HepG2 (cell line): ENCODE measurements around the gene ZPR1. TPM values are rescaled to one million over a fixed set of nuclear protein-coding genes. Genes with fewer than 3 reads are reported as not detected.

Experiments used
- ATF7-NPFF ChIP-seq: sonication (generic); formaldehyde crosslinking; IDR thresholded peaks from 2 replicates; pipeline ENCODE4 v1.8.1; 2023; ENCODE audit warnings: mild to moderate bottlenecking, low read depth, missing genetic modification reagents, moderate library complexity
- MYPOP ChIP-seq: sonication (generic); formaldehyde crosslinking; IDR thresholded peaks from 2 replicates; pipeline ENCODE4 v1.8.1; 2023; ENCODE audit warnings: mild to moderate bottlenecking, moderate library complexity, missing genetic modification reagents
- NFYB ChIP-seq: sonication (generic); formaldehyde crosslinking; IDR thresholded peaks from 2 replicates; pipeline ENCODE4 v1.4.0; 2020; ENCODE audit warnings: missing genetic modification reagents
- NR1H2 ChIP-seq: sonication (generic); formaldehyde crosslinking; IDR thresholded peaks from 2 replicates; pipeline ENCODE4 v1.8.1; 2022; ENCODE audit warnings: low read depth, missing genetic modification reagents, borderline replicate concordance
- NR2C2 ChIP-seq: sonication (generic); formaldehyde crosslinking; IDR thresholded peaks from 2 replicates; pipeline ENCODE4 v1.4.0; 2020; ENCODE audit warnings: missing genetic modification reagents, mild to moderate bottlenecking, moderate library complexity, borderline replicate concordance
- PHF21A ChIP-seq: sonication (generic); formaldehyde crosslinking; IDR thresholded peaks from 2 replicates; pipeline ENCODE4 v1.5.0; 2020; ENCODE audit warnings: mild to moderate bottlenecking, missing genetic modification reagents
- PRDM15 ChIP-seq: sonication (generic); formaldehyde crosslinking; IDR thresholded peaks from 2 replicates; pipeline ENCODE4 v1.4.0; 2020; ENCODE audit warnings: missing genetic modification reagents
- RORA ChIP-seq: sonication (generic); formaldehyde crosslinking; IDR thresholded peaks from 2 replicates; pipeline ENCODE4 v1.5.0; 2020; ENCODE audit warnings: mild to moderate bottlenecking, missing genetic modification reagents, moderate library complexity
- SNAPC5 ChIP-seq: sonication (generic); formaldehyde crosslinking; IDR thresholded peaks from 2 replicates; pipeline ENCODE4 v1.8.1; 2023; ENCODE audit warnings: mild to moderate bottlenecking, missing genetic modification reagents, borderline replicate concordance
- ZFY ChIP-seq: sonication (generic); formaldehyde crosslinking; IDR thresholded peaks from 2 replicates; pipeline ENCODE4 v1.4.0; 2020; ENCODE audit warnings: missing genetic modification reagents
- ZNF142 ChIP-seq: sonication (generic); formaldehyde crosslinking; IDR thresholded peaks from 2 replicates; pipeline ENCODE4 v1.4.0; 2020; ENCODE audit warnings: missing genetic modification reagents
- ZNF607 ChIP-seq: sonication (generic); formaldehyde crosslinking; IDR thresholded peaks from 2 replicates; pipeline ENCODE4 v1.5.1; 2020; ENCODE audit warnings: missing genetic modification reagents, mild to moderate bottlenecking, borderline replicate concordance
- ZNF768 ChIP-seq: sonication (generic); formaldehyde crosslinking; IDR thresholded peaks from 2 replicates; pipeline ENCODE4 v1.4.0; 2020; ENCODE audit warnings: missing genetic modification reagents
- polyA plus RNA-seq, 8 experiments: library from polyadenylated mRNA; depleted of rRNA in 3 of 8; stranded (reverse) in 7 of 8; unstranded in 1 of 8; fragments of >200 nt; fragmentation: Illumina TruSeq in 4 of 8; extraction: Trizol in 4 of 8; gene quantifications; 2 replicates each; pipeline versions ENCODE4 v1.2.1 to v1.2.3, GENCODE V29; 2011 to 2016; ENCODE audit warnings: low read depth in 4 of 8, missing spikeins in 1 of 8, mixed read lengths in 1 of 8; ENCODE audit not compliant: insufficient read depth in 1 of 8
- total RNA-seq, 5 experiments: library from RNA; depleted of rRNA; stranded (reverse); fragments of >200 nt; fragmentation: Illumina TruSeq; extraction: Trizol; gene quantifications; 2 replicates each; pipeline ENCODE4 v1.2.3, GENCODE V29; 2016; ENCODE audit warnings: low read depth in 1 of 5
- TF ChIP-seq, protein P1 (sequence below): sonication (generic); formaldehyde crosslinking; IDR thresholded peaks from 2 replicates; pipeline ENCODE4 v1.5.0; 2020; ENCODE audit warnings: missing genetic modification reagents
- TF ChIP-seq, protein P2 (sequence below): sonication (generic); formaldehyde crosslinking; IDR thresholded peaks from 2 replicates; pipeline ENCODE4 v1.5.1; 2020; ENCODE audit warnings: missing genetic modification reagents, mild to moderate bottlenecking, borderline replicate concordance
- TF ChIP-seq, protein P3 (sequence below): sonication (generic); formaldehyde crosslinking; IDR thresholded peaks from 2 replicates; pipeline ENCODE4 v1.8.1; 2023; ENCODE audit warnings: mild to moderate bottlenecking, missing genetic modification reagents

The ZPR1 gene
- total and polyA plus RNA-seq, 2 of the 13 experiments (the other 11 are each of a cell fraction or from before 2014, with no cell fraction given): 40.0 to 79.3 TPM

GRCh38 chr11:116831790-116832349 is 44.0 kb upstream of the ZPR1 start (continued):
- TF ChIP-seq ZNF142 (CRISPR knock-in tag): no peak
- TF ChIP-seq, protein P1, sequence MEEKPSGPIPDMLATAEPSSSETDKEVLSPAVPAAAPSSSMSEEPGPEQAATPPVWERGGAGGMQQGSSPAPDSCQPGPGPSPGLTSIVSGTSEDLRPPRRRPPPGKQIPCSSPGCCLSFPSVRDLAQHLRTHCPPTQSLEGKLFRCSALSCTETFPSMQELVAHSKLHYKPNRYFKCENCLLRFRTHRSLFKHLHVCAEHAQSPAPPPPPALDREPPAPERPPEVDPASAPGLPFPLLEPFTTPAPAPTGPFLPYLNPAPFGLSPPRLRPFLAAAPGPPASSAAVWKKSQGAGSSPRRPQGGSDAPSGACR (CRISPR knock-in tag): no peak
- no peak for TF ChIP-seq ZNF768 (CRISPR knock-in tag)
- TF ChIP-seq RORA (CRISPR knock-in tag): no peak
- no peak for TF ChIP-seq SNAPC5 (CRISPR knock-in tag)
- no peak for TF ChIP-seq NR1H2
- no peak for TF ChIP-seq MYPOP (CRISPR knock-in tag)
- TF ChIP-seq PHF21A (CRISPR knock-in tag): no peak
- no peak for TF ChIP-seq ZFY (CRISPR knock-in tag)
- TF ChIP-seq PRDM15 (CRISPR knock-in tag): no peak
- TF ChIP-seq NR2C2 (CRISPR knock-in tag): no peak
- TF ChIP-seq, protein P2, sequence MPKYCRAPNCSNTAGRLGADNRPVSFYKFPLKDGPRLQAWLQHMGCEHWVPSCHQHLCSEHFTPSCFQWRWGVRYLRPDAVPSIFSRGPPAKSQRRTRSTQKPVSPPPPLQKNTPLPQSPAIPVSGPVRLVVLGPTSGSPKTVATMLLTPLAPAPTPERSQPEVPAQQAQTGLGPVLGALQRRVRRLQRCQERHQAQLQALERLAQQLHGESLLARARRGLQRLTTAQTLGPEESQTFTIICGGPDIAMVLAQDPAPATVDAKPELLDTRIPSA (CRISPR knock-in tag): no peak
- TF ChIP-seq NFYB: no peak
- TF ChIP-seq, protein P3, sequence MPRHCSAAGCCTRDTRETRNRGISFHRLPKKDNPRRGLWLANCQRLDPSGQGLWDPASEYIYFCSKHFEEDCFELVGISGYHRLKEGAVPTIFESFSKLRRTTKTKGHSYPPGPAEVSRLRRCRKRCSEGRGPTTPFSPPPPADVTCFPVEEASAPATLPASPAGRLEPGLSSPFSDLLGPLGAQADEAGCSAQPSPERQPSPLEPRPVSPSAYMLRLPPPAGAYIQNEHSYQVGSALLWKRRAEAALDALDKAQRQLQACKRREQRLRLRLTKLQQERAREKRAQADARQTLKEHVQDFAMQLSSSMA (CRISPR knock-in tag): no peak
- no peak for TF ChIP-seq ATF7-NPFF (CRISPR knock-in tag)
- no peak for TF ChIP-seq ZNF607 (CRISPR knock-in tag)
